Testis (tissue), 3 donors: ENCODE data around the gene ISOC2. TPM values are rescaled to one million over a fixed set of nuclear protein-coding genes. Genes with fewer than 3 reads are reported as not detected.
A peak's percentile ranks its signal among the peaks of the same experiment; 100 is the strongest.

ENCODE experiments used
- DNase-seq: peaks from one replicate; pipeline ENCODE4 v3.0.0-alpha.2; 2019
- H3K27ac ChIP-seq, 2 donors: fragments of 200-600 bp; sonication (generic); one replicate each; pipeline ENCODE4 v1.5.1; 2019
- H3K27me3 ChIP-seq: fragments of 200-600 bp; sonication (generic); one replicate; pipeline ENCODE4 v1.5.1; 2019
- H3K36me3 ChIP-seq: fragments of 200-600 bp; sonication (generic); one replicate; pipeline ENCODE4 v1.5.1; 2017; ENCODE audit warnings: low read depth; ENCODE audit errors: missing control alignments
- H3K4me1 ChIP-seq: fragments of 200-600 bp; sonication (generic); one replicate; pipeline ENCODE4 v1.5.1; 2019
- H3K4me3 ChIP-seq, 2 donors: fragments of 200-600 bp; sonication (generic); one replicate each; pipeline ENCODE4 v1.5.1; 2017 to 2019
- H3K9me3 ChIP-seq: fragments of 200-600 bp; sonication (generic); one replicate; pipeline ENCODE4 v1.5.1; 2017
- CTCF ChIP-seq, 3 experiments: fragments of 450-650 bp in 2 of 3; fragments of 200-600 bp in 1 of 3; sonication (generic) in 1 of 3; IDR thresholded peaks; one replicate each; pipeline ENCODE4 v1.5.1; 2016 to 2019; ENCODE audit warnings: antibody characterized with exemption in 3 of 3, mild to moderate bottlenecking in 2 of 3, moderate library complexity in 1 of 3
- POLR2A ChIP-seq: fragments of 450-650 bp; IDR thresholded peaks from one replicate; pipeline ENCODE4 v1.6.1; 2017; ENCODE audit warnings: antibody characterized with exemption, mild to moderate bottlenecking, moderate library complexity
- WGBS, 2 donors: methylation state at CpG; one replicate each; pipeline ENCODE4 v1.1.5; 2018; 5-methylcytosine and 5-hydroxymethylcytosine counted together
- intact Hi-C: fragments of 100-400 bp; cut with DNase I; formaldehyde crosslinking; loops from one replicate; pipeline ENCODE4 v1.15.1; 2023; ENCODE audit warnings: low total_unique reads
- polyA plus RNA-seq: library from polyadenylated mRNA; stranded (reverse); fragments of 350-450 nt; fragmentation: Illumina TruSeq; extraction: RNeasy Lipid Tissue Mini Kit (QIAGEN cat#74804); gene quantifications from one replicate; pipeline ENCODE4 v1.2.3, GENCODE V29; 2014; ENCODE audit warnings: low read depth, low replicate concordance; ENCODE audit not compliant: insufficient read depth
- total RNA-seq, 2 donors: library from RNA; depleted of rRNA; stranded (reverse); fragments of >200 nt; gene quantifications; one replicate each; pipeline ENCODE4 v1.2.3, GENCODE V29; 2016

Gene ISOC2
- total and polyA plus RNA-seq, 3 donors from 2014 or later = 79.1 to 107 (median 98.5) TPM

- H3K9me3 ChIP-seq = no peaks in the 10 kb centered on the region
- H3K4me1 ChIP-seq = peaks cover 29% of the 10 kb centered on the region
- intact Hi-C loops = no loop called here
- TF ChIP-seq POLR2A (no peak), CTCF (IDR thresholded peaks at IDR 0.05) (no peak)
- no peak for DNase-seq
- no peaks in the 10 kb centered on the region for H3K27me3 ChIP-seq
- H3K36me3 ChIP-seq = no peaks in the 10 kb centered on the region
- H3K27ac ChIP-seq = no peak overlapping the region
- no peak overlapping the region for H3K4me3 ChIP-seq
- WGBS, 2 donors = 76 to 78% methylated on average over 11 of the region's 11 CpGs
Observed at GRCh38 chr19:55462722-55463121, 1.3 kb upstream of the ISOC2 start.

GRCh38 chr19:55461974-55462626, 658 bp upstream of the ISOC2 start:
- intact Hi-C loops = no loop called here
- no peak for DNase-seq
- no peak for TF ChIP-seq POLR2A
- no peak for TF ChIP-seq CTCF (IDR thresholded peaks at IDR 0.05)

GRCh38 chr19:55460670-55461258, 678 bp downstream of the ISOC2 start:
- Histone ChIP-seq H3K9me3 (no peaks in the 10 kb centered on the region), H3K36me3 (no peaks in the 10 kb centered on the region), H3K4me1 (peaks cover 24% of the 10 kb centered on the region), H3K27ac (peak overlapping the region; percentile 95 to 96), H3K4me3 (peak overlapping the region; percentile 67 to 77), H3K27me3 (no peaks in the 10 kb centered on the region)
- intact Hi-C loops = no loop called here
- TF ChIP-seq CTCF (IDR thresholded peaks at IDR 0.05) (no peak), POLR2A (no peak)
- WGBS, 2 donors = 1 to 2% methylated on average over 18 to 24 of the region's 24 CpGs
- peak; percentile 95 for DNase-seq

More at GRCh38 chr19:55461974-55462626, 658 bp upstream of the ISOC2 start:
- peak overlapping the region; percentile 67 to 82 for H3K27ac ChIP-seq
- no peaks in the 10 kb centered on the region for H3K36me3 ChIP-seq
- H3K9me3 ChIP-seq = no peaks in the 10 kb centered on the region
- H3K27me3 ChIP-seq = no peaks in the 10 kb centered on the region
- peaks cover 24% of the 10 kb centered on the region for H3K4me1 ChIP-seq
- H3K4me3 ChIP-seq = peak overlapping the region; percentile 48 to 77
- 9% methylated on average over 19 to 27 of the region's 27 CpGs for WGBS, 2 donors

GRCh38 chr19:55459950-55460657, 1.3 kb downstream of the ISOC2 start:
- 8 to 9% methylated on average over 15 to 16 of the region's 16 CpGs for WGBS, 2 donors
- H3K36me3 ChIP-seq = no peaks in the 10 kb centered on the region
- intact Hi-C loops = no loop called here
- TF ChIP-seq POLR2A (no peak), CTCF (IDR thresholded peaks at IDR 0.05) (no peak)
- peak overlapping the region in 1 of 2 donors; percentile 77 for H3K4me3 ChIP-seq
- H3K27me3 ChIP-seq = no peaks in the 10 kb centered on the region
- no peaks in the 10 kb centered on the region for H3K9me3 ChIP-seq
- peaks cover 24% of the 10 kb centered on the region for H3K4me1 ChIP-seq
- peak overlapping the region; percentile 95 to 96 for H3K27ac ChIP-seq
- peak; percentile 53 for DNase-seq
